Measurements from ENCODE around the gene SHC2. TPM values are rescaled to one million over a fixed set of nuclear protein-coding genes. Genes with fewer than 3 reads are reported as not detected.

SHC2 gene
- total RNA-seq, 2 experiments from 2014 or later = 0.21 TPM; not detected in 1

- Mint-ChIP-seq H3K9me3 (ENCODE audit: low read depth) (no peaks in the 10 kb centered on the region), H3K36me3 (ENCODE audit: low read depth) (no peaks in the 10 kb centered on the region), H3K4me3 (no peak overlapping the region), H3K27me3 (peaks cover 17% of the 10 kb centered on the region), H3K27ac (no peak overlapping the region), H3K4me1 (no peaks in the 10 kb centered on the region)
- intact Hi-C loops (cut with DNase I, micrococcal nuclease) = no loop called here
- ChIA-PET POLR2A (no interaction called here), CTCF (no interaction called here)
- ATAC-seq = no peak
- no peak for DNase-seq
These were observed 92.7 kb downstream of the SHC2 start for GRCh38 chr19:367963-368629.

- Mint-ChIP-seq H3K9me3 (ENCODE audit: low read depth) (no peaks in the 10 kb centered on the region), H3K27ac (no peak overlapping the region), H3K4me3 (no peak overlapping the region), H3K27me3 (peaks cover 17% of the 10 kb centered on the region), H3K4me1 (no peaks in the 10 kb centered on the region), H3K36me3 (ENCODE audit: low read depth) (no peaks in the 10 kb centered on the region)
- no peak for DNase-seq
- CTCF ChIA-PET = no interaction called here
- intact Hi-C loops (cut with DNase I, micrococcal nuclease) = no loop called here
- POLR2A ChIA-PET = no interaction called here
- no peak for ATAC-seq
These were observed 93.3 kb downstream of the SHC2 start for GRCh38 chr19:367561-367960.

GRCh38 chr19:366951-367350 lies 93.9 kb downstream of the SHC2 start:
- ChIA-PET CTCF (interaction anchor here (0.6 kb wide), 2 partner anchors 46 to 681 kb away, joined by 3 read pairs; no protein-coding TSS in a partner anchor), POLR2A (no interaction called here)
- H3K4me3 Mint-ChIP-seq = no peak overlapping the region
- H3K27me3 Mint-ChIP-seq = peaks cover 17% of the 10 kb centered on the region
- no peak overlapping the region for H3K27ac Mint-ChIP-seq
- DNase-seq = no peak
- H3K36me3 Mint-ChIP-seq (ENCODE audit: low read depth) = no peaks in the 10 kb centered on the region
- H3K9me3 Mint-ChIP-seq (ENCODE audit: low read depth) = no peaks in the 10 kb centered on the region
- intact Hi-C loops (cut with DNase I, micrococcal nuclease) = no loop called here
- H3K4me1 Mint-ChIP-seq = no peaks in the 10 kb centered on the region
- no peak for ATAC-seq

Other genes starting within 250 kb of the SHC2 start
- gene PLPP2, start 169.6 kb downstream of the SHC2 start, total RNA-seq = under 1 TPM; 0.37 to 0.42 TPM
- gene MIER2, start 116.2 kb downstream of the SHC2 start, total RNA-seq = 10 to 100 TPM; 21.2 to 24.6 TPM
- under 1 TPM; 0.09 to 0.11 TPM for gene C2CD4C, start 51.9 kb downstream of the SHC2 start, total RNA-seq
- under 1 TPM in 1 of 2 experiments, not detected in 1; 0.14 TPM for gene MADCAM1, start 35.5 kb upstream of the SHC2 start, total RNA-seq
- 1 to 10 TPM; 6.4 to 8.4 TPM for gene TPGS1, start 46.5 kb upstream of the SHC2 start, total RNA-seq
- 10 to 100 TPM; 36.7 to 41.5 TPM for gene CDC34, start 70.7 kb upstream of the SHC2 start, total RNA-seq
- gene GZMM, start 83.0 kb upstream of the SHC2 start, total RNA-seq = 10 to 100 TPM; 22.5 to 25.3 TPM
- 100 to 1,000 TPM; 165 to 175 TPM for gene BSG, start 111.6 kb upstream of the SHC2 start, total RNA-seq
- gene HCN2, start 128.8 kb upstream of the SHC2 start, total RNA-seq = under 1 TPM; 0.48 to 0.53 TPM
- gene POLRMT, start 172.5 kb upstream of the SHC2 start, total RNA-seq = 10 to 100 TPM; 69.0 to 77.4 TPM
- not detected for gene FGF22, start 178.8 kb upstream of the SHC2 start, total RNA-seq
- gene RNF126, start 202.2 kb upstream of the SHC2 start, total RNA-seq = 10 to 100 TPM; 83.0 to 91.3 TPM
- gene FSTL3, start 215.4 kb upstream of the SHC2 start, total RNA-seq = 10 to 100 TPM in 1 of 2 experiments, 1 to 10 TPM in 1; 8.5 to 10.1 TPM
- gene PRSS57, start 234.4 kb upstream of the SHC2 start, total RNA-seq = not detected
- gene PALM, start 247.9 kb upstream of the SHC2 start, total RNA-seq = under 1 TPM in 1 of 2 experiments, not detected in 1; 0.18 TPM